Muscle of arm (tissue), 12 donors: Measurements from ENCODE around the gene PTPRG. TPM values are rescaled to one million over a fixed set of nuclear protein-coding genes. Genes with fewer than 3 reads are reported as not detected.

Experiments used
- DNase-seq: peaks from one replicate; pipeline ENCODE4 v3.0.0-alpha.2; 2013
- polyA plus RNA-seq, 12 donors: library from polyadenylated mRNA; unstranded; fragments of 120-200 nt; gene quantifications; one replicate each; pipeline ENCODE4 v1.2.1, GENCODE V29; 2013; ENCODE audit not compliant: insufficient read length in 12 of 12

Gene PTPRG
- polyA plus RNA-seq, 12 donors: 22.6 to 37.0 (median 31.4) TPM; not detected in 1

GRCh38 chr3:61562042-61562720, 810 bp downstream of the PTPRG start:
- DNase-seq: peak; percentile 34

- DNase-seq: peak; percentile 55
Observed at GRCh38 chr3:61562721-61563312, 1.4 kb downstream of the PTPRG start.

- peak; percentile 22 for DNase-seq
Observed at GRCh38 chr3:61563313-61564271, 2.2 kb downstream of the PTPRG start.

GRCh38 chr3:61564395-61565059, 3.2 kb downstream of the PTPRG start:
- peak; percentile 72 for DNase-seq

GRCh38 chr3:61565569-61565968, 4.2 kb downstream of the PTPRG start:
- DNase-seq: no peak

GRCh38 chr3:61568127-61568526, 6.8 kb downstream of the PTPRG start:
- DNase-seq: no peak

- no peak for DNase-seq
Observed at GRCh38 chr3:61569856-61570580, 8.6 kb downstream of the PTPRG start.

- no peak for DNase-seq
Observed at GRCh38 chr3:61570813-61571212, 9.4 kb downstream of the PTPRG start.

GRCh38 chr3:61571516-61572336, 10.4 kb downstream of the PTPRG start:
- no peak for DNase-seq

- DNase-seq: no peak
Observed at GRCh38 chr3:61572879-61573278, 11.5 kb downstream of the PTPRG start.

GRCh38 chr3:61573441-61573840, 12.1 kb downstream of the PTPRG start:
- no peak for DNase-seq

GRCh38 chr3:61574854-61575253, 13.5 kb downstream of the PTPRG start:
- DNase-seq: no peak

- no peak for DNase-seq
Observed at GRCh38 chr3:61575893-61576292, 14.5 kb downstream of the PTPRG start.

GRCh38 chr3:61577760-61578159, 16.4 kb downstream of the PTPRG start:
- DNase-seq: no peak

GRCh38 chr3:61578667-61579367, 17.4 kb downstream of the PTPRG start:
- no peak for DNase-seq

- no peak for DNase-seq
Observed at GRCh38 chr3:61579685-61580084, 18.3 kb downstream of the PTPRG start.

- no peak for DNase-seq
Observed at GRCh38 chr3:61580982-61581643, 19.7 kb downstream of the PTPRG start.

GRCh38 chr3:61582287-61582686, 20.9 kb downstream of the PTPRG start:
- DNase-seq: no peak

- DNase-seq: no peak
Observed at GRCh38 chr3:61582846-61583245, 21.5 kb downstream of the PTPRG start.
